ENCODE data around the gene CUBN. TPM values are rescaled to one million over a fixed set of nuclear protein-coding genes. Genes with fewer than 3 reads are reported as not detected.

CUBN gene
- total and polyA plus RNA-seq, 9 of the 15 experiments (the other 6 are each of a cell fraction or from before 2014, with no cell fraction given) = 0.04 to 0.33 (median 0.09) TPM

DNA sequence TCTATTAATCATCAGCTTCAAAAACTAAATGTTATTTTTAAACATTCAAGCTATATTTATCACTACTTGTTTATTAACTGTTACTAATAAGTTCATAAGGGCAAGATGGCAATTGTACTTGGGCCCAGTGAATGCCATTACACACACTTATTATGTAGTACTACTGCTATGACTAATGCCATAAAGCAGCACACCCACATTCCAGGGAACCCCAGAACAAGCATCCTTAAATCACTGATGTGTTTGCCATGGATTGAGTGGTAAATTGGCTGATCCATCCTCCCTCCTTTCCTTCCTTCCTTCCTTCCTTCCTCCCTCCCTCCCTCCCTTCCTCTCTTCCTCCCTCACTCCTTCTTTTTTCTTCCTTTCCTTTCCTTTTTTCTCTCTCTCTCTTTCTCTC lies 275.0 kb downstream of the CUBN start (continued):
- TF ChIP-seq, protein P1, sequence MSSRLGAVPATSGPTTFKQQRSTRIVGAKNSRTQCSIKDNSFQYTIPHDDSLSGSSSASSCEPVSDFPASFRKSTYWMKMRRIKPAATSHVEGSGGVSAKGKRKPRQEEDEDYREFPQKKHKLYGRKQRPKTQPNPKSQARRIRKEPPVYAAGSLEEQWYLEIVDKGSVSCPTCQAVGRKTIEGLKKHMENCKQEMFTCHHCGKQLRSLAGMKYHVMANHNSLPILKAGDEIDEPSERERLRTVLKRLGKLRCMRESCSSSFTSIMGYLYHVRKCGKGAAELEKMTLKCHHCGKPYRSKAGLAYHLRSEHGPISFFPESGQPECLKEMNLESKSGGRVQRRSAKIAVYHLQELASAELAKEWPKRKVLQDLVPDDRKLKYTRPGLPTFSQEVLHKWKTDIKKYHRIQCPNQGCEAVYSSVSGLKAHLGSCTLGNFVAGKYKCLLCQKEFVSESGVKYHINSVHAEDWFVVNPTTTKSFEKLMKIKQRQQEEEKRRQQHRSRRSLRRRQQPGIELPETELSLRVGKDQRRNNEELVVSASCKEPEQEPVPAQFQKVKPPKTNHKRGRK (tag; IDR thresholded peaks at IDR 0.05) = 0 out of 2 replicates have a peak, but pooled peaks have one; percentile 15

GRCh38 chr10:16853809-16854208 lies 275.8 kb downstream of the CUBN start:
- ChIA-PET POLR2A (interaction anchor here (1.6 kb wide), 1 partner anchor 376 kb away, joined by 6 read pairs; no protein-coding TSS in a partner anchor), CTCF (ENCODE audit: low intra/inter-chr PET ratio) (no interaction called here)
- ATAC-seq (no peak), FAIRE-seq (no peak), DNase-seq (ENCODE audit: extremely low read depth in 1 of 4, low spot score in 3 of 4) (no peak)
- Histone ChIP-seq H3K4me3 (no peak overlapping the region), H3K9me1 (ENCODE audit: control insufficient read depth, insufficient read depth, low read length) (no peaks in the 10 kb centered on the region), H3K27ac (ENCODE audit: extremely low read depth, low read depth, low read length) (no peak overlapping the region), H3K9ac (ENCODE audit: insufficient read depth in 1 of 2, low read depth in 2 of 2, low read length in 2 of 2) (no peak overlapping the region), H3K4me2 (ENCODE audit: insufficient read depth, low read length) (no peak overlapping the region), H3K9me3 (replicated peaks; ENCODE audit: control insufficient read depth, insufficient read depth, low read depth, low read length) (no peaks in the 10 kb centered on the region), H3K27me3 (ENCODE audit: control insufficient read depth in 2 of 2, insufficient read depth in 2 of 2, low read length in 2 of 2) (peaks cover 0 to 2% of the 10 kb centered on the region in 2 experiments; a peak in 2 of 5 replicates), H3K36me3 (ENCODE audit: control insufficient read depth, insufficient read depth, low read length) (no peaks in the 10 kb centered on the region), H3K79me2 (ENCODE audit: control insufficient read depth, insufficient read depth, low read length) (no peaks in the 10 kb centered on the region), H4K20me1 (replicated peaks; ENCODE audit: control insufficient read depth, insufficient read depth, low read length) (no peaks in the 10 kb centered on the region), H3K4me1 (replicated peaks in 1 of 2; ENCODE audit: control insufficient read depth in 2 of 2, insufficient read depth in 2 of 2, low read length in 2 of 2) (no peaks in the 10 kb centered on the region), H2AFZ (ENCODE audit: low read depth, low read length) (no peak overlapping the region)
- in situ Hi-C loops (cut with MboI) (no loop called here), intact Hi-C loops (cut with micrococcal nuclease) (loop anchor here (5.0 kb wide), 1 partner anchor 38 kb away; no protein-coding TSS in a partner anchor)
- no TSS peak for BruUV-seq (replicated peaks)
- 59% methylated on average over 4 of the region's 4 CpGs for WGBS (ENCODE audit: insufficient coverage, low coverage, missing lambda C conversion rate)
- TF ChIP-seq TCF7L2 (IDR thresholded peaks at IDR 0.05; ENCODE audit: low read depth, low read length) (no peak), ZNF311 (CRISPR knock-in tag; IDR thresholded peaks at IDR 0.05) (no peak), PCBP1 (IDR thresholded peaks at IDR 0.05; ENCODE audit: low read depth, low read length, poor library complexity, severe bottlenecking) (no peak), CEBPB (tag; IDR thresholded peaks at IDR 0.05) (peak; percentile 59; the same call in 1 of the 2 replicates), ZNF316 (IDR thresholded peaks at IDR 0.05) (no peak), NR2F6 (CRISPR knock-in tag; IDR thresholded peaks at IDR 0.05) (no peak), BRF2 (IDR thresholded peaks at IDR 0.05; ENCODE audit: borderline replicate concordance, insufficient read depth, insufficient read length) (no peak), CTCF (IDR thresholded peaks at IDR 0.05 in 2 of 3, conservative IDR thresholded peaks at IDR 0.05 in 1 of 3; ENCODE audit: insufficient read depth in 2 of 3, low read depth in 1 of 3, low read length in 3 of 3) (no peak), POU5F1 (IDR thresholded peaks at IDR 0.05; ENCODE audit: borderline replicate concordance, low read depth, low read length, partially characterized antibody) (no peak), IFI16 (CRISPR knock-in tag; IDR thresholded peaks at IDR 0.05) (no peak), HNRNPH1 (optimal IDR thresholded peaks at IDR 0.05; ENCODE audit: low read depth, low read length) (no peak)
- TF ChIP-seq, protein P2, sequence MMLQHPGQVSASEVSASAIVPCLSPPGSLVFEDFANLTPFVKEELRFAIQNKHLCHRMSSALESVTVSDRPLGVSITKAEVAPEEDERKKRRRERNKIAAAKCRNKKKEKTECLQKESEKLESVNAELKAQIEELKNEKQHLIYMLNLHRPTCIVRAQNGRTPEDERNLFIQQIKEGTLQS (IDR thresholded peaks at IDR 0.05) = peak; percentile 48; the same call in 1 of the 2 replicates
- TF ChIP-seq, protein P2 (CRISPR knock-in tag; conservative IDR thresholded peaks at IDR 0.05) = no peak
- TF ChIP-seq, protein P3, sequence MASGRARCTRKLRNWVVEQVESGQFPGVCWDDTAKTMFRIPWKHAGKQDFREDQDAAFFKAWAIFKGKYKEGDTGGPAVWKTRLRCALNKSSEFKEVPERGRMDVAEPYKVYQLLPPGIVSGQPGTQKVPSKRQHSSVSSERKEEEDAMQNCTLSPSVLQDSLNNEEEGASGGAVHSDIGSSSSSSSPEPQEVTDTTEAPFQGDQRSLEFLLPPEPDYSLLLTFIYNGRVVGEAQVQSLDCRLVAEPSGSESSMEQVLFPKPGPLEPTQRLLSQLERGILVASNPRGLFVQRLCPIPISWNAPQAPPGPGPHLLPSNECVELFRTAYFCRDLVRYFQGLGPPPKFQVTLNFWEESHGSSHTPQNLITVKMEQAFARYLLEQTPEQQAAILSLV (tag; IDR thresholded peaks at IDR 0.05) = no peak

Data from K562 (cell line).